Trophoblast cell (in vitro differentiated cells and primary cell): ENCODE measurements around the gene FAM131C.
"Not testable (repeated sequence)": the region's sequence is repeated elsewhere in the genome, so short reads cannot be mapped to it uniquely, and the experiment has no call there.

ENCODE experiments used
- DNase-seq, 2 donors: peaks; one replicate each; pipeline ENCODE4 v3.0.0-alpha.2; 2016
- H2AFZ ChIP-seq: 2 replicates; pipeline ENCODE4 v1.6.1; 2013; ENCODE audit warnings: low read length, moderate library complexity, mild to moderate bottlenecking; ENCODE audit not compliant: insufficient read depth, poor library complexity
- H2AK5ac ChIP-seq: 2 replicates; pipeline ENCODE4 v1.6.1; 2013; ENCODE audit warnings: mild to moderate bottlenecking, low read length
- H2BK120ac ChIP-seq: 2 replicates; pipeline ENCODE4 v1.6.1; 2013; ENCODE audit warnings: low read length, mild to moderate bottlenecking, moderate library complexity; ENCODE audit not compliant: insufficient read depth, poor library complexity
- H2BK12ac ChIP-seq: 2 replicates; pipeline ENCODE4 v1.6.1; 2013; ENCODE audit warnings: mild to moderate bottlenecking, low read length, moderate library complexity
- H2BK5ac ChIP-seq: 2 replicates; pipeline ENCODE4 v1.6.1; 2013; ENCODE audit warnings: low read length, low read depth, moderate library complexity, mild to moderate bottlenecking; ENCODE audit not compliant: poor library complexity
- H3K14ac ChIP-seq: 2 replicates; pipeline ENCODE4 v1.6.1; 2013; ENCODE audit warnings: mild to moderate bottlenecking, low read length
- H3K18ac ChIP-seq: 2 replicates; pipeline ENCODE4 v1.6.1; 2013; ENCODE audit warnings: mild to moderate bottlenecking, low read length
- H3K23ac ChIP-seq: 2 replicates; pipeline ENCODE4 v1.6.1; 2013; ENCODE audit warnings: low read length
- H3K27ac ChIP-seq: 2 replicates; pipeline ENCODE4 v1.5.1; 2013; ENCODE audit warnings: low read depth, mild to moderate bottlenecking, inconsistent platforms, low read length, moderate library complexity
- H3K27me3 ChIP-seq: 2 replicates; pipeline ENCODE4 v1.6.1; 2013; ENCODE audit warnings: inconsistent platforms, mild to moderate bottlenecking, low read length, moderate library complexity; ENCODE audit not compliant: insufficient read depth
- H3K36me3 ChIP-seq, 2 experiments: 1 replicate in 1 of 2; 2 replicates in 1 of 2; pipeline ENCODE4 v1.6.1; 2013; ENCODE audit warnings: low read length in 2 of 2, mild to moderate bottlenecking in 2 of 2, moderate library complexity in 1 of 2; ENCODE audit not compliant: insufficient read depth in 2 of 2, control insufficient read depth in 1 of 2
- H3K4ac ChIP-seq: 2 replicates; pipeline ENCODE4 v1.6.1; 2013; ENCODE audit warnings: low read depth, mild to moderate bottlenecking, low read length, moderate library complexity
- H3K4me1 ChIP-seq, 2 experiments: 1 replicate in 1 of 2; 2 replicates in 1 of 2; pipeline ENCODE4 v1.6.1; 2013; ENCODE audit warnings: low read length in 2 of 2, mild to moderate bottlenecking in 2 of 2, moderate library complexity in 1 of 2; ENCODE audit not compliant: insufficient read depth in 2 of 2, control insufficient read depth in 1 of 2
- H3K4me2 ChIP-seq: 2 replicates; pipeline ENCODE4 v1.6.1; 2013; ENCODE audit warnings: inconsistent platforms, mild to moderate bottlenecking, low read length, moderate library complexity
- H3K4me3 ChIP-seq: 2 replicates; pipeline ENCODE4 v1.5.1; 2013; ENCODE audit warnings: mild to moderate bottlenecking, low read depth, low read length, inconsistent platforms
- H3K79me1 ChIP-seq: one replicate; pipeline ENCODE4 v1.6.1; 2013; ENCODE audit warnings: low read length
- H3K79me2 ChIP-seq: 2 replicates; pipeline ENCODE4 v1.6.1; 2013; ENCODE audit warnings: low read length, mild to moderate bottlenecking; ENCODE audit not compliant: control insufficient read depth, insufficient read depth, poor library complexity
- H3K9ac ChIP-seq: 2 replicates; pipeline ENCODE4 v1.6.1; 2013; ENCODE audit warnings: mild to moderate bottlenecking, low read length
- H3K9me3 ChIP-seq: 2 replicates; pipeline ENCODE4 v1.6.1; 2013; ENCODE audit warnings: low read depth, mild to moderate bottlenecking, control low read depth, inconsistent platforms, low read length; ENCODE audit not compliant: insufficient read depth
- H4K12ac ChIP-seq: 2 replicates; pipeline ENCODE4 v1.6.1; 2013; ENCODE audit warnings: low read depth, mild to moderate bottlenecking, low read length, moderate library complexity
- H4K8ac ChIP-seq: 2 replicates; pipeline ENCODE4 v1.6.1; 2013; ENCODE audit warnings: low read depth, mild to moderate bottlenecking, low read length, moderate library complexity
- H4K91ac ChIP-seq: one replicate; pipeline ENCODE4 v1.6.1; 2013; ENCODE audit warnings: low read depth, mild to moderate bottlenecking, low read length, moderate library complexity
- WGBS: extraction: QIAGEN DNeasy Blood & Tissue Kit; methylation state at CpG from one replicate; pipeline ENCODE4 v1.1.7; 2013; ENCODE audit warnings: missing lambda C conversion rate; ENCODE audit not compliant: insufficient read length, insufficient coverage; ENCODE audit errors: extremely low coverage; 5-methylcytosine and 5-hydroxymethylcytosine counted together

Gene FAM131C

DNA sequence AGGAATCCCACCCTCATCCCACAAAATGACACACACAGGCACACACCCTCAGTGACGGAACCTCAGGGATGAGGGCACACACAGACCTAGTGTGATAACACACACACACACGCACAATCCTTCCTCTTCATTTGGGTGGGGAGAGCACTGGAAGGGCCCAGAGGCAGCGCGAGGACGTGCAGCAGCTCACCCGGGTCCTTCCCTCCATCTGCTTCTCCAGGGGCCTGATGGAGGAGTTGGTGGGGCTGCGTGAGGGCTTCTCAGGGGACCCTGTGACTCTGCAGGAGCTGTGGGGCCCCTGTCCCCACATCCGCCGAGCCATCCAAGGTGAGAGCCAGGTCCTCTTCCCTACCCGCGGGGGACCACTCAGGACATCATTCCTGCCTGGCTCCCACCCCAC lies 51.1 kb downstream of the FAM131C start:
- Histone ChIP-seq H3K36me3 (no peaks in the 10 kb centered on the region), H3K4me3 (no peak overlapping the region), H2BK120ac (no peak overlapping the region), H3K9me3 (peaks cover 2% of the 10 kb centered on the region), H2AK5ac (no peak overlapping the region), H3K27me3 (no peaks in the 10 kb centered on the region), H4K12ac (no peak overlapping the region), H2BK12ac (no peak overlapping the region), H3K4me2 (no peak overlapping the region), H2AFZ (no peak overlapping the region), H3K79me2 (no peaks in the 10 kb centered on the region), H3K14ac (no peak overlapping the region), H3K4ac (no peak overlapping the region), H3K23ac (no peak overlapping the region), H3K79me1 (peaks cover 16% of the 10 kb centered on the region), H3K27ac (no peak overlapping the region), H4K91ac (no peak overlapping the region), H2BK5ac (no peak overlapping the region), H3K18ac (no peak overlapping the region), H3K9ac (no peak overlapping the region), H4K8ac (no peak overlapping the region), H3K4me1 (peaks cover 26 to 33% of the 10 kb centered on the region in 2 experiments)
- no CpG with 5 or more reads among the region's 11 CpGs for WGBS
- DNase-seq = no peak

DNA sequence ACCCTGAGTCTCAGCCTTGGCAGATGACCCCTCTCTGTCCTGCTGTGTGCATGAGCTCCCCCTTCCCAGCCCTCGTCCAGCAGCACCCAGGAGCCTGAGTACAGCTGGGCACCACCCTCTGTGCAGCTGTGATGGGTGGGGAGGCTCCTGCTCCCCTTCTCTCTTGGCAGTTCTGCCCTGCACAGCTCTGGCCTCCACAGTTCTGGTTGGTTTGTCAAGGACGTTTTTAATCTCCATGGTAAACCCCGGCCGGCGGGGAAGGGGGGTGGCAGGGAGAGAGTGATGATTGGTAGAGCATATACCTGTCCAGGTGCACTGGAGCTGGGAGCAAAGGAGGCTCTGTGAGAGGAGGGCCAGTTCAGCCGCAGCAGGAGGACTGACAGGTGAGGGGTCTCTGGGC lies 51.8 kb downstream of the FAM131C start, which contains the start of gene CLCNKA:
CLCNKA (plus strand) TSS at position 356 of the 400 bp plus-strand sequence. CDS start 584 bp downstream, outside the sequence.
- Histone ChIP-seq H2BK12ac (no peak within 1 kb of the TSS), H2AK5ac (peak within 1 kb of the TSS; percentile 25), H3K4me2 (no peak within 1 kb of the TSS), H3K9me3 (peaks cover 2% of the 10 kb centered on the region), H2BK5ac (no peak within 1 kb of the TSS), H3K4ac (no peak within 1 kb of the TSS), H3K23ac (no peak within 1 kb of the TSS), H3K27ac (no peak within 1 kb of the TSS), H3K9ac (no peak within 1 kb of the TSS), H3K79me2 (no peaks in the 10 kb centered on the region), H4K8ac (no peak within 1 kb of the TSS), H2AFZ (no peak within 1 kb of the TSS), H2BK120ac (no peak within 1 kb of the TSS), H3K14ac (no peak within 1 kb of the TSS), H3K4me1 (peaks cover 27 to 35% of the 10 kb centered on the region in 2 experiments), H3K4me3 (no peak within 1 kb of the TSS), H4K91ac (no peak within 1 kb of the TSS), H3K18ac (no peak within 1 kb of the TSS), H3K79me1 (peaks cover 18% of the 10 kb centered on the region), H3K27me3 (no peaks in the 10 kb centered on the region), H4K12ac (no peak within 1 kb of the TSS), H3K36me3 (no peaks in the 10 kb centered on the region)
- no peak for DNase-seq
- no CpG with 5 or more reads among the region's 6 CpGs for WGBS

GRCh38 chr1:16020878-16021277 lies 52.6 kb downstream of the FAM131C start:
- H3K4ac ChIP-seq, H3K9me3 ChIP-seq, H3K14ac ChIP-seq, H3K27ac ChIP-seq, H3K23ac ChIP-seq, H3K36me3 ChIP-seq, H2AFZ ChIP-seq, H2BK12ac ChIP-seq, H3K18ac ChIP-seq, H3K27me3 ChIP-seq, H2BK120ac ChIP-seq, H3K79me2 ChIP-seq, H2AK5ac ChIP-seq, DNase-seq, H3K4me2 ChIP-seq, H4K8ac ChIP-seq, H3K9ac ChIP-seq, H3K4me3 ChIP-seq, H4K12ac ChIP-seq, H4K91ac ChIP-seq, H2BK5ac ChIP-seq: not testable (repeated sequence)
- peaks cover 27 to 36% of the 10 kb centered on the region in 2 experiments for H3K4me1 ChIP-seq
- no CpG with 5 or more reads among the region's 9 CpGs for WGBS
- peaks cover 18% of the 10 kb centered on the region for H3K79me1 ChIP-seq

GRCh38 chr1:16020325-16020724 lies 53.1 kb downstream of the FAM131C start:
- Histone ChIP-seq H2BK12ac (peak overlapping the region; percentile 29), H3K4me1 (peaks cover 27 to 36% of the 10 kb centered on the region in 2 experiments), H2AFZ (no peak overlapping the region), H3K9me3 (peaks cover 2% of the 10 kb centered on the region), H2BK5ac (no peak overlapping the region), H3K27ac (no peak overlapping the region), H4K91ac (peak overlapping the region; percentile 2), H3K27me3 (no peaks in the 10 kb centered on the region), H2AK5ac (peak overlapping the region; percentile 48), H2BK120ac (no peak overlapping the region), H3K4ac (no peak overlapping the region), H3K36me3 (no peaks in the 10 kb centered on the region), H3K79me1 (peaks cover 18% of the 10 kb centered on the region), H3K23ac (no peak overlapping the region), H4K12ac (no peak overlapping the region), H3K9ac (no peak overlapping the region), H3K79me2 (no peaks in the 10 kb centered on the region), H4K8ac (no peak overlapping the region), H3K4me3 (peak overlapping the region; percentile 42), H3K14ac (peak overlapping the region; percentile 20), H3K4me2 (no peak overlapping the region), H3K18ac (no peak overlapping the region)
- no CpG with 5 or more reads among the region's 6 CpGs for WGBS
- no peak for DNase-seq
